ENCODE data around the gene LUC7L2. TPM values are rescaled to one million over a fixed set of nuclear protein-coding genes. Genes with fewer than 3 reads are reported as not detected.
A peak's percentile ranks its signal among the peaks of the same experiment; 100 is the strongest.

LUC7L2 gene
- total and polyA plus RNA-seq, 2 of the 8 experiments (the other 6 are each of a cell fraction or from before 2014, with no cell fraction given), result 22.9 to 67.8 TPM

- no peak for TF ChIP-seq CHD7 (IDR thresholded peaks at IDR 0.05; ENCODE audit: insufficient replicate concordance, low read length)
- TF ChIP-seq ATF2 (IDR thresholded peaks at IDR 0.05; ENCODE audit: low read length), result 0 out of 2 replicates have a peak, but pooled peaks have one; percentile 22
- no peak for TF ChIP-seq EP300 (IDR thresholded peaks at IDR 0.05; ENCODE audit: borderline replicate concordance in 1 of 2, low read depth in 2 of 2, low read length in 2 of 2)
- TF ChIP-seq SAP30 (IDR thresholded peaks at IDR 0.05; ENCODE audit: insufficient read depth, insufficient replicate concordance, low read length), result no peak
- TF ChIP-seq RNF2 (IDR thresholded peaks at IDR 0.05; ENCODE audit: borderline replicate concordance, low read depth, low read length, missing control alignments, poor library complexity, severe bottlenecking), result no peak
- TF ChIP-seq TEAD4 (IDR thresholded peaks at IDR 0.05; ENCODE audit: low read depth, low read length), result 0 out of 2 replicates have a peak, but pooled peaks have one; percentile 42
Observed at GRCh38 chr7:139359366-139360209, at the start of gene LUC7L2 (continued).

All from H1 (cell line).